ENCODE results near the gene RBBP5. TPM values are rescaled to one million over a fixed set of nuclear protein-coding genes. Genes with fewer than 3 reads are reported as not detected.
A peak's percentile ranks its signal among the peaks of the same experiment; 100 is the strongest.

The RBBP5 gene
- total RNA-seq, 1 experiment from 2014 or later, result 17.9 TPM

DNA sequence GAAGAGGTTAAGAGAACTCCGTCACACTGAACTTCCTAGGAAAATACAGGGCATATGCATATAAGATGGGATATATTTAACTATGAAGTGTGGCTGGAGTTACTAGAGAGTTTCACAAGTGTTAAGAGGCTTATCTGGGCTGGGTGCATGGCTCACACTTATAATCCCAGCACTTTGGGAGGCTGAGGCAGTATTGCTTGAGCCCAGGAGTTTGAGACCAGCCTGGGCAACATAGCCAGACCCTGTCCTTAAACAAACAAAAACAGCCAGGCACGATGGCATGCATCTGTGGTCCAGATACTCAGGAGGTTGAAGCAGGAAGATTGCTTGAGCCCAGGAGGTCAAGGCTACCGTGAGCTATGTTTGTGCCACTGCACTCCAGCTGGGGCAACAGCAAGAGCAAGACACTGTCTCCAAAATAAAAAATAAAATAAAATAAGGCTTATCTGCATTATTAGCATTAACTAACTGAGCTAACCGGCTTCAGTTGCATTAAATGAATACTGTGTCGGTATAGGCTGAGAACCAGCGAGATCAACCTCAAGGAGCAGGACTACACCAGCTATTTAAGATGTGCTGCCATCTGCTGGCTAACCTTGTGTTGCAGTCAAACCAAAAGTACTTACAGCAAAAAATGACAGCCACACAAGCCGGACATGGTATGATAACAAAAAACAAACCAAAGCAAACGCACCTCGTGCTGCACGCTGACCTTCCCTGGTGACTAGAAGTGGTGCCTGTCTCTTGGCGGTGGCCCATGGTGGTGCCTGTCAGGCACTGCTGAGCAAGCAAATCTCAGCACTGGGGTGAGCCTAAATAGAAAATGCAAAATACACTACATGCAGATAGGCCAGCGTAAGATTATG lies 19.7 kb upstream of the RBBP5 start:
- Histone ChIP-seq H3K4me3 (no peak overlapping the region), H3K9me2 (ENCODE audit: insufficient read depth) (no peaks in the 10 kb centered on the region), H3F3A (ENCODE audit: insufficient read depth, low read depth) (peaks cover 6% of the 10 kb centered on the region; the same call in 1 of the 2 replicates), H3K4me2 (peak overlapping the region; percentile 50; the same call in 1 of the 2 replicates), H3K27ac (no peak overlapping the region), H4K20me1 (ENCODE audit: insufficient read depth) (no peaks in the 10 kb centered on the region), H3K9me3 (ENCODE audit: insufficient read depth, low read depth) (no peaks in the 10 kb centered on the region), H3K4me1 (replicated peaks; ENCODE audit: insufficient read depth) (peaks cover 11% of the 10 kb centered on the region), H3K79me2 (ENCODE audit: low read depth) (no peaks in the 10 kb centered on the region), H3K27me3 (ENCODE audit: insufficient read depth, low read depth) (no peaks in the 10 kb centered on the region), H3K36me3 (ENCODE audit: low read depth) (no peaks in the 10 kb centered on the region), H2AFZ (0 out of 2 replicates have a peak overlapping the region, but pooled peaks have one; percentile 18)
- DNase-seq, result peak; percentile 59
- TF ChIP-seq EZH2 (IDR thresholded peaks at IDR 0.05; ENCODE audit: low read depth), result no peak
- TF ChIP-seq, protein P1, sequence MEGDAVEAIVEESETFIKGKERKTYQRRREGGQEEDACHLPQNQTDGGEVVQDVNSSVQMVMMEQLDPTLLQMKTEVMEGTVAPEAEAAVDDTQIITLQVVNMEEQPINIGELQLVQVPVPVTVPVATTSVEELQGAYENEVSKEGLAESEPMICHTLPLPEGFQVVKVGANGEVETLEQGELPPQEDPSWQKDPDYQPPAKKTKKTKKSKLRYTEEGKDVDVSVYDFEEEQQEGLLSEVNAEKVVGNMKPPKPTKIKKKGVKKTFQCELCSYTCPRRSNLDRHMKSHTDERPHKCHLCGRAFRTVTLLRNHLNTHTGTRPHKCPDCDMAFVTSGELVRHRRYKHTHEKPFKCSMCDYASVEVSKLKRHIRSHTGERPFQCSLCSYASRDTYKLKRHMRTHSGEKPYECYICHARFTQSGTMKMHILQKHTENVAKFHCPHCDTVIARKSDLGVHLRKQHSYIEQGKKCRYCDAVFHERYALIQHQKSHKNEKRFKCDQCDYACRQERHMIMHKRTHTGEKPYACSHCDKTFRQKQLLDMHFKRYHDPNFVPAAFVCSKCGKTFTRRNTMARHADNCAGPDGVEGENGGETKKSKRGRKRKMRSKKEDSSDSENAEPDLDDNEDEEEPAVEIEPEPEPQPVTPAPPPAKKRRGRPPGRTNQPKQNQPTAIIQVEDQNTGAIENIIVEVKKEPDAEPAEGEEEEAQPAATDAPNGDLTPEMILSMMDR (conservative IDR thresholded peaks at IDR 0.05), result peak; percentile 87
- intact Hi-C loops (cut with micrococcal nuclease; ENCODE audit: unreplicated experiment), result loop anchor here (1.0 to 2.0 kb wide), 2 partner anchors 19 to 152 kb away; no protein-coding TSS in a partner anchor
- CTCF ChIA-PET, result interaction anchor here (0.5 to 1.4 kb wide), 7 partner anchors 23 to 632 kb away, joined by 3 to 6 read pairs (median 3); partner anchors contain the start of gene TMCC2
- no TSS peak for BruUV-seq (replicated peaks)
- POLR2A ChIA-PET (ENCODE audit: unreplicated experiment), result no interaction called here

DNA sequence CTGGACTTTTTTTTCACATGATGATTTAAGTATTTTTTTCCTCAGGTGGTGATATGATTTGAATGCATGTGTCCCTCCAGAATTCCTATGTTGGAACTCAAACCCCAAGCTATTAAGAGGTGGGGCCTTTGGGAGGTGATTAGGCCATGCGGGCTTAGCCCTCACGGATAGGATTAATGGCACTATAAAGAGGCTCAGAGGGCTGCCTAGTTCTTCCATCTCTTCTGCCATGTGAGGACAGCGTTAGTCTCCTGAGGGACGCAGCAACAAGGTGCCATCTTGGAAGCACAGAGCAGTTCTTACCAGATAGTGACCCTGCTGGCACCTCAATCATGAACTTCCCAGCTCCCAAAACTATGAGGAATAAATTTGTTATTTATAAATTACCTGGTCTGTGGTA lies 18.3 kb upstream of the RBBP5 start:
- TF ChIP-seq EZH2 (IDR thresholded peaks at IDR 0.05; ENCODE audit: low read depth), result no peak
- TF ChIP-seq, protein P1 (conservative IDR thresholded peaks at IDR 0.05), result no peak
- no TSS peak for BruUV-seq (replicated peaks)
- intact Hi-C loops (cut with micrococcal nuclease; ENCODE audit: unreplicated experiment), result loop anchor here (2.0 kb wide), 1 partner anchor 17 kb away; no protein-coding TSS in a partner anchor
- Histone ChIP-seq H3K9me3 (ENCODE audit: insufficient read depth, low read depth) (no peaks in the 10 kb centered on the region), H3K79me2 (ENCODE audit: low read depth) (no peaks in the 10 kb centered on the region), H3K36me3 (ENCODE audit: low read depth) (no peaks in the 10 kb centered on the region), H4K20me1 (ENCODE audit: insufficient read depth) (no peaks in the 10 kb centered on the region), H3K27ac (no peak overlapping the region), H3K4me2 (no peak overlapping the region), H3F3A (ENCODE audit: insufficient read depth, low read depth) (peaks cover 3% of the 10 kb centered on the region; the same call in 1 of the 2 replicates), H3K4me3 (no peak overlapping the region), H3K9me2 (ENCODE audit: insufficient read depth) (no peaks in the 10 kb centered on the region), H3K4me1 (replicated peaks; ENCODE audit: insufficient read depth) (peaks cover 9% of the 10 kb centered on the region), H3K27me3 (ENCODE audit: insufficient read depth, low read depth) (no peaks in the 10 kb centered on the region), H2AFZ (no peak overlapping the region)
- POLR2A ChIA-PET (ENCODE audit: unreplicated experiment), result no interaction called here
- DNase-seq, result no peak
- CTCF ChIA-PET, result no interaction called here

DNA sequence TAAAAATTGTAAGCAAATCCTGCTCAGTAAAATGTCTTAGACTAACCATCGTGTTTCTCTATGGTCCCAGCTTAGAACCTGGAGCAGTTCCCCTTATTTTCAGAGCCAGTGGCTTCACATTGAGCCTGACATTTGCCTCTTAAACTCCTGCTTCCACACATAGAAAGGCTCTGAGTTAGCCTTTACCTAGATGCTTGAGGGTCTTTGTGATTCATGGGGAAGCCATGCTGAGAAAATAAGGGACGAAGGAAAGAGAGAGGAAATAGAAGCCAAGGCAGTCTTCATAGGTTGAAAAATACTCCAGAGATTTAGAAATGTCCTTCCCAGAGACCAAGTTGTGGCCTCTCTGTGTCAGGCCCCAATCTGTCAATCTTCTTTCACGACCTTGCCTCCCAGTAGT lies 16.1 kb upstream of the RBBP5 start:
- no peak overlapping the region for H3K4me3 ChIP-seq
- H3K79me2 ChIP-seq (ENCODE audit: low read depth), result no peaks in the 10 kb centered on the region
- POLR2A ChIA-PET (ENCODE audit: unreplicated experiment), result no interaction called here
- no peak overlapping the region for H3K4me2 ChIP-seq
- no peaks in the 10 kb centered on the region for H3K9me2 ChIP-seq (ENCODE audit: insufficient read depth)
- H3K9me3 ChIP-seq (ENCODE audit: insufficient read depth, low read depth), result no peaks in the 10 kb centered on the region
- no peak for DNase-seq
- intact Hi-C loops (cut with micrococcal nuclease; ENCODE audit: unreplicated experiment), result no loop called here
- CTCF ChIA-PET, result no interaction called here
- H3K27me3 ChIP-seq (ENCODE audit: insufficient read depth, low read depth), result no peaks in the 10 kb centered on the region
- no peaks in the 10 kb centered on the region for H3K4me1 ChIP-seq (replicated peaks; ENCODE audit: insufficient read depth)
- H2AFZ ChIP-seq, result no peak overlapping the region
- H3K27ac ChIP-seq, result no peak overlapping the region
- TF ChIP-seq, protein P1 (conservative IDR thresholded peaks at IDR 0.05), result no peak
- no peaks in the 10 kb centered on the region for H4K20me1 ChIP-seq (ENCODE audit: insufficient read depth)
- no TSS peak for BruUV-seq (replicated peaks)
- H3F3A ChIP-seq (ENCODE audit: insufficient read depth, low read depth), result no peaks in the 10 kb centered on the region
- H3K36me3 ChIP-seq (ENCODE audit: low read depth), result no peaks in the 10 kb centered on the region
